Prostate gland (tissue), 2 donors: ENCODE measurements around the gene RAP2B. TPM values are rescaled to one million over a fixed set of nuclear protein-coding genes. Genes with fewer than 3 reads are reported as not detected.
"Not testable (repeated sequence)": the region's sequence is repeated elsewhere in the genome, so short reads cannot be mapped to it uniquely, and the experiment has no call there.

Experiments used
- DNase-seq: peaks from one replicate; pipeline ENCODE4 v3.0.0-alpha.2; 2019; ENCODE audit warnings: low spot score
- H3K27ac ChIP-seq, 2 donors: fragments of 200-600 bp; sonication (generic); 2 replicates each; pipeline ENCODE4 v1.5.1; 2017 to 2019
- H3K27me3 ChIP-seq: fragments of 200-600 bp; sonication (generic); replicated peaks from 2 replicates; pipeline ENCODE4 v1.5.1; 2019; ENCODE audit not compliant: insufficient read depth
- H3K36me3 ChIP-seq, 2 donors: fragments of 200-600 bp; sonication (generic); 1 replicate in 1 of 2; 2 replicates in 1 of 2; pipeline versions ENCODE4 v1.5.1 to v1.8.1; 2017 to 2019
- H3K4me1 ChIP-seq: fragments of 200-600 bp; sonication (generic); replicated peaks from 2 replicates; pipeline ENCODE4 v1.5.1; 2019
- H3K4me3 ChIP-seq, 2 donors: fragments of 200-600 bp; sonication (generic); 2 replicates each; pipeline ENCODE4 v1.5.1; 2017 to 2019
- H3K9me3 ChIP-seq: fragments of 200-600 bp; sonication (generic); 2 replicates; pipeline ENCODE4 v1.5.1; 2017
- CTCF ChIP-seq, 4 experiments: fragments of 200-600 bp in 2 of 4; fragments of 450-650 bp in 2 of 4; sonication (generic) in 2 of 4; IDR thresholded peaks; 1 replicate in 3 of 4; 2 replicates in 1 of 4; pipeline ENCODE4 v1.5.1; 2016 to 2019; ENCODE audit warnings: antibody characterized with exemption in 4 of 4, mild to moderate bottlenecking in 2 of 4, moderate library complexity in 2 of 4
- POLR2A ChIP-seq: fragments of 450-650 bp; IDR thresholded peaks from one replicate; pipeline ENCODE4 v1.6.1; 2016; ENCODE audit warnings: antibody characterized with exemption, mild to moderate bottlenecking
- POLR2AphosphoS5 ChIP-seq: sonication (generic); formaldehyde crosslinking; IDR thresholded peaks from one replicate; pipeline ENCODE4 v1.6.1; 2017; ENCODE audit warnings: antibody characterized with exemption
- WGBS: methylation state at CpG from one replicate; pipeline ENCODE4 v1.1.5; 2018; 5-methylcytosine and 5-hydroxymethylcytosine counted together
- intact Hi-C: fragments of 100-400 bp; cut with DNase I; formaldehyde crosslinking; loops from one replicate; pipeline ENCODE4 v1.14.2; 2022
- total RNA-seq, 2 donors: library from RNA; depleted of rRNA; stranded (reverse); fragments of >200 nt; gene quantifications; one replicate each; pipeline ENCODE4 v1.1.0, GENCODE V29; 2016

Gene RAP2B
- total RNA-seq, 2 donors from 2014 or later: 8.3 to 13.8 TPM

GRCh38 chr3:153190923-153191322 is 28.9 kb downstream of the RAP2B start:
- Histone ChIP-seq H3K4me1 (no peaks in the 10 kb centered on the region), H3K36me3 (no peaks in the 10 kb centered on the region), H3K9me3 (no peaks in the 10 kb centered on the region), H3K27ac (no peak overlapping the region), H3K4me3 (no peak overlapping the region), H3K27me3 (no peaks in the 10 kb centered on the region)
- WGBS: 87% methylated on average over 2 of the region's 2 CpGs
- TF ChIP-seq CTCF (IDR thresholded peaks at IDR 0.05) (no peak), POLR2A (no peak), POLR2AphosphoS5 (no peak)
- DNase-seq: no peak
- intact Hi-C loops: no loop called here

GRCh38 chr3:153192327-153192726 is 30.3 kb downstream of the RAP2B start:
- Histone ChIP-seq H3K4me3 (no peak overlapping the region), H3K4me1 (no peaks in the 10 kb centered on the region), H3K36me3 (no peaks in the 10 kb centered on the region), H3K27me3 (no peaks in the 10 kb centered on the region), H3K27ac (no peak overlapping the region), H3K9me3 (no peaks in the 10 kb centered on the region)
- TF ChIP-seq POLR2AphosphoS5: no peak
- no peak for TF ChIP-seq POLR2A
- intact Hi-C loops: no loop called here
- DNase-seq: no peak

GRCh38 chr3:153193786-153194476 is 31.9 kb downstream of the RAP2B start:
- WGBS: 95% methylated on average over 12 of the region's 12 CpGs
- H3K4me3 ChIP-seq, DNase-seq, H3K27me3 ChIP-seq, H3K27ac ChIP-seq, H3K4me1 ChIP-seq, H3K9me3 ChIP-seq, H3K36me3 ChIP-seq, intact Hi-C loops: not testable (repeated sequence)

- H3K27me3 ChIP-seq: no peaks in the 10 kb centered on the region
- no peaks in the 10 kb centered on the region for H3K4me1 ChIP-seq
- no peaks in the 10 kb centered on the region for H3K36me3 ChIP-seq
- no peak for TF ChIP-seq POLR2AphosphoS5
- no peak for TF ChIP-seq CTCF (IDR thresholded peaks at IDR 0.05)
- no peak for TF ChIP-seq POLR2A
- intact Hi-C loops: no loop called here
- DNase-seq: no peak
- no peak overlapping the region for H3K27ac ChIP-seq
- 81% methylated on average over 5 of the region's 5 CpGs for WGBS
- no peaks in the 10 kb centered on the region for H3K9me3 ChIP-seq
- H3K4me3 ChIP-seq: no peak overlapping the region
Observed at GRCh38 chr3:153195349-153195879, 33.4 kb downstream of the RAP2B start.

- TF ChIP-seq POLR2AphosphoS5: no peak
- TF ChIP-seq CTCF (IDR thresholded peaks at IDR 0.05): no peak
- 60% methylated on average over 8 of the region's 8 CpGs for WGBS
- intact Hi-C loops: no loop called here
- no peak overlapping the region for H3K27ac ChIP-seq
- no peaks in the 10 kb centered on the region for H3K9me3 ChIP-seq
- H3K27me3 ChIP-seq: no peaks in the 10 kb centered on the region
- DNase-seq: no peak
- H3K4me1 ChIP-seq: no peaks in the 10 kb centered on the region
- no peaks in the 10 kb centered on the region for H3K36me3 ChIP-seq
- H3K4me3 ChIP-seq: no peak overlapping the region
Observed at GRCh38 chr3:153209596-153209995, 47.6 kb downstream of the RAP2B start.

DNA sequence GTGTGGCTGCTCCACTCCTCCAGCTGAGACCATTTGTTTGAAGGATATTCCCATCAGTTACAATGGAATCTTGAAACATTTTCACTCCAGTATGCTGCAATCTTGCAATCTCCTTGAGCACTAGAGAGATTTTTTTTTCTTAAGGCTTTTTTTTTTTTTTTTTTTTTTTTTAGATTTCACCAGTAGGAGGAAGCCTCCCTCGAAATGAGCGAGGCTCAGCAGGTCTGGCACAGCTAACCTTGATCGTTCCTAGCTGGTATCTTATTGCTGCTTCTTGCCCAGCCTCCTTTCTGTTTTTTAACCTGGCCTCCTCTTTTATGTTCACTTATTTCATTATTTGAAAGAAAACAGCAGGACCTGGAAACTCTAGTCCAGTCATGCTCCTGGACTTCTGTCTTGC is 48.1 kb downstream of the RAP2B start:
- Histone ChIP-seq H3K27ac (no peak overlapping the region), H3K4me1 (no peaks in the 10 kb centered on the region), H3K27me3 (no peaks in the 10 kb centered on the region), H3K4me3 (no peak overlapping the region), H3K9me3 (no peaks in the 10 kb centered on the region), H3K36me3 (no peaks in the 10 kb centered on the region)
- intact Hi-C loops: no loop called here
- TF ChIP-seq POLR2A (no peak), CTCF (IDR thresholded peaks at IDR 0.05) (no peak), POLR2AphosphoS5 (no peak)
- DNase-seq: no peak
- WGBS: 28% methylated on average over 3 of the region's 3 CpGs
